ENCODE measurements around the gene LRFN3. TPM values are rescaled to one million over a fixed set of nuclear protein-coding genes. Genes with fewer than 3 reads are reported as not detected.

The LRFN3 gene
- total and polyA plus RNA-seq, 4 donors, result 0.89 to 8.4 (median 2.1) TPM

- H3K4me3 ChIP-seq (ENCODE audit: low read depth in 1 of 3, low read length in 3 of 3), result no peak overlapping the region
- DNase-seq (ENCODE audit: low spot score), result no peak
- H3K4me1 ChIP-seq (ENCODE audit: control insufficient read depth in 4 of 4, insufficient read depth in 4 of 4, low read length in 3 of 4), result peaks cover 0 to 4% (median 0%) of the 10 kb centered on the region in 4 donors
- H3K9me3 ChIP-seq (ENCODE audit: control insufficient read depth in 4 of 4, low read length in 3 of 4), result no peaks in the 10 kb centered on the region
- no peak overlapping the region for H3K9ac ChIP-seq (ENCODE audit: low read depth in 1 of 2, low read length in 2 of 2)
- H3K27me3 ChIP-seq (ENCODE audit: control insufficient read depth in 4 of 4, insufficient read depth in 4 of 4, low read length in 3 of 4), result peaks cover 0 to 4% (median 0%) of the 10 kb centered on the region in 4 donors
- no peaks in the 10 kb centered on the region for H3K36me3 ChIP-seq (ENCODE audit: control insufficient read depth in 4 of 4, insufficient read depth in 3 of 4, low read depth in 1 of 4, low read length in 3 of 4)
- TF ChIP-seq RXRA (IDR thresholded peaks at IDR 0.05) (no peak), ATF3 (IDR thresholded peaks at IDR 0.05) (no peak), ZBTB33 (IDR thresholded peaks at IDR 0.05) (no peak), RAD21 (IDR thresholded peaks at IDR 0.05) (no peak), NR2F2 (IDR thresholded peaks at IDR 0.05) (no peak), HNF4A (conservative IDR thresholded peaks at IDR 0.05) (no peak), SP1 (IDR thresholded peaks at IDR 0.05) (no peak), FOXA2 (IDR thresholded peaks at IDR 0.05) (no peak), YY1 (IDR thresholded peaks at IDR 0.05) (no peak), FOXA1 (IDR thresholded peaks at IDR 0.05) (no peak), MAX (IDR thresholded peaks at IDR 0.05) (no peak)
- H3K27ac ChIP-seq (ENCODE audit: low read depth in 1 of 2, low read length in 2 of 2), result no peak overlapping the region
- WGBS, result 32% methylated on average over 8 of the region's 8 CpGs
These were observed 51.4 kb downstream of the LRFN3 start for GRCh38 chr19:35987571-35987896.

GRCh38 chr19:35988824-35989223 lies 52.6 kb downstream of the LRFN3 start:
- TF ChIP-seq HNF4G (IDR thresholded peaks at IDR 0.05) (no peak), JUND (IDR thresholded peaks at IDR 0.05) (no peak), TAF1 (conservative IDR thresholded peaks at IDR 0.05) (no peak), FOXA2 (IDR thresholded peaks at IDR 0.05) (no peak), YY1 (IDR thresholded peaks at IDR 0.05) (no peak), ZBTB33 (IDR thresholded peaks at IDR 0.05) (no peak), SP1 (IDR thresholded peaks at IDR 0.05) (no peak), NR2F2 (IDR thresholded peaks at IDR 0.05) (no peak), RXRA (IDR thresholded peaks at IDR 0.05) (no peak), EGR1 (IDR thresholded peaks at IDR 0.05; ENCODE audit: low read depth in 2 of 2) (no peak), ATF3 (IDR thresholded peaks at IDR 0.05) (no peak), FOXA1 (IDR thresholded peaks at IDR 0.05) (no peak), GABPA (IDR thresholded peaks at IDR 0.05 in 1 of 2, conservative IDR thresholded peaks at IDR 0.05 in 1 of 2) (no peak), HNF4A (conservative IDR thresholded peaks at IDR 0.05) (no peak), CTCF (IDR thresholded peaks at IDR 0.05; ENCODE audit: low read depth, low read length, missing input control) (no peak)
- H3K4me1 ChIP-seq (ENCODE audit: control insufficient read depth in 4 of 4, insufficient read depth in 4 of 4, low read length in 3 of 4), result peaks cover 0 to 4% (median 0%) of the 10 kb centered on the region in 4 donors
- no peaks in the 10 kb centered on the region for H3K36me3 ChIP-seq (ENCODE audit: control insufficient read depth in 4 of 4, insufficient read depth in 3 of 4, low read depth in 1 of 4, low read length in 3 of 4)
- peaks cover 0 to 4% (median 0%) of the 10 kb centered on the region in 4 donors for H3K27me3 ChIP-seq (ENCODE audit: control insufficient read depth in 4 of 4, insufficient read depth in 4 of 4, low read length in 3 of 4)
- H3K9me3 ChIP-seq (ENCODE audit: control insufficient read depth in 4 of 4, low read length in 3 of 4), result no peaks in the 10 kb centered on the region
- no peak for DNase-seq (ENCODE audit: low spot score)
- no peak overlapping the region for H3K4me3 ChIP-seq (ENCODE audit: low read depth in 1 of 3, low read length in 3 of 3)
- 87% methylated on average over 3 of the region's 3 CpGs for WGBS
- no peak overlapping the region for H3K9ac ChIP-seq (ENCODE audit: low read depth in 1 of 2, low read length in 2 of 2)
- no peak overlapping the region for H3K27ac ChIP-seq (ENCODE audit: low read depth in 1 of 2, low read length in 2 of 2)

Measured in liver (tissue), 9 donors.